Measurements from ENCODE around the gene NEK7. TPM values are rescaled to one million over a fixed set of nuclear protein-coding genes. Genes with fewer than 3 reads are reported as not detected.
A peak's percentile ranks its signal among the peaks of the same experiment; 100 is the strongest.

NEK7 gene
- total RNA-seq, 2 donors from 2014 or later: 45.5 to 60.1 TPM

DNA sequence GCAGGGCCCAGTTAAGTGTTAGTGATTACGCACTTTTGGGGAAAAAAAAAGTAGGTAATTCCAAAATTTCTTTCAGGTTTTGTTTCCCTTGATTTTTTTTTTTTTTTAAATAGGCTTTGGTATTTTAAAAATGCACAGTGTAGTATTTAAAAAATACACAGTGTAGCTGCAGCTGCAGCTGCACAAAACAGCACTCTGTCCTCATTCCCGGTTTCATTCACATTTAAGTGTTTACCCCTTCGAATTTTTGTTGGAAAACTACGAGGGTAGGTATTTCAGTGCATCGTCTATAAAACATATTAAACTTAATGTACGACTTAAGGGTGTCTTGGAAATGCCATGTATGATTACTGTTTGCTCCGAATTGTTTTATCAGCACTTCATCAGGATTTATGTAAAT is 3.4 kb downstream of the NEK7 start:
- Mint-ChIP-seq H3K9me3 (peaks cover 0 to 3% of the 10 kb centered on the region in 2 donors), H3K36me3 (peaks cover 21 to 25% of the 10 kb centered on the region in 2 donors), H3K27ac (peak overlapping the region; percentile 79 to 96)
- no peak for ATAC-seq
- no peak for DNase-seq (ENCODE audit: low spot score in 2 of 2)

DNA sequence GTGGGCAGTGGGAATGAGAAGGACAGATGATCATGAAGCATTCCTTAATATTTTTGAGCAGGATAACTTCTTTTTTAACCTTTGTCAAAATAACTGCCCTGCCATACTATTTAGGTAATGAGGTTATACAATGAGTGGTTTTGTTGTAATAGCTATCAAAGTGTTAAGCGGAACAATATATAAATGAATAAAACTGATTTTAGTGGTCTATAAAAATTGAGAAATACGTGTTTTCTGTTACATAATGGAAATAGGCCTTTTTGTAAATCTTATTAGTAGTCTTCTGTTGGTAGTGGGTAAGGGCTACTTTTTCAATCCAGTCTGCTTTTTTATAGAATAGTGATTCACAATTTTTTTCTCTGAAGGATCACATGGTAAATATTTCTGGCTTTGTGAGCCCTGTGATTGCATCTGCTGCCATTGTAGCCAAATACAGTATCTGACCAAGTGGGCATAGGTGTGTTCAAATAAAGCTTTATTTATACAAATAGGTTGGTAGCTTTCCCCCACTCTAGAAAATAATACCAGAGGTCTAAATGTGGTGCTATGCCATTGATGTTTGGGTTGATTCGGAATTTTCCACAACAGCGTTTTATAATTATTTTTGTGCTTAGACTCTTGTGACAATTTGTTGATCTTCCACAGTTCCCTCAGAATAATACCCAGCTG is 4.3 kb downstream of the NEK7 start:
- DNase-seq (ENCODE audit: low spot score in 2 of 2) (no peak), ATAC-seq (no peak)
- Mint-ChIP-seq H3K27ac (peak overlapping the region; percentile 95 to 96), H3K36me3 (peaks cover 23 to 27% of the 10 kb centered on the region in 2 donors), H3K9me3 (peaks cover 0 to 3% of the 10 kb centered on the region in 2 donors)

DNA sequence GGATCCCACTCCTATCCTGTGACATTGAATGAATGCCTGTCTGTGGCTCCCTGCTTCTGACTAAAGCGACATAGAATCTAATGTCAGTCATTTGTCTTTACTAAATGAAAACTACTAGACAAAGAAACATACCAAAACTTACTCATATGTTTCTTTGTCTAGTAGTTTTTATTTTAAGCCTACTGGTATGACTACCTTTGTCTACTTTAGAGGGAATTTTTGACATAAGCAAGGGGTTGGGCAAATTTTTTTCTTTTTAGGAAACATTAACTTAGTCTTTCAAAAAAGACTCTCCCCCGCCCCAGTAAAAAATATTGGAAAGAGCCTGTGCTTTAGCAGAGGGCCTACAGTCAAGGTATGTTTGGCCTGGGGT is 4.9 kb downstream of the NEK7 start:
- ATAC-seq (peak in 1 of 2 donors; percentile 25), DNase-seq (ENCODE audit: low spot score in 2 of 2) (no peak)
- peaks cover 22 to 23% of the 10 kb centered on the region in 2 donors for H3K36me3 Mint-ChIP-seq
- peaks cover 0 to 3% of the 10 kb centered on the region in 2 donors for H3K9me3 Mint-ChIP-seq
- H3K27ac Mint-ChIP-seq: peak overlapping the region; percentile 95 to 96

DNA sequence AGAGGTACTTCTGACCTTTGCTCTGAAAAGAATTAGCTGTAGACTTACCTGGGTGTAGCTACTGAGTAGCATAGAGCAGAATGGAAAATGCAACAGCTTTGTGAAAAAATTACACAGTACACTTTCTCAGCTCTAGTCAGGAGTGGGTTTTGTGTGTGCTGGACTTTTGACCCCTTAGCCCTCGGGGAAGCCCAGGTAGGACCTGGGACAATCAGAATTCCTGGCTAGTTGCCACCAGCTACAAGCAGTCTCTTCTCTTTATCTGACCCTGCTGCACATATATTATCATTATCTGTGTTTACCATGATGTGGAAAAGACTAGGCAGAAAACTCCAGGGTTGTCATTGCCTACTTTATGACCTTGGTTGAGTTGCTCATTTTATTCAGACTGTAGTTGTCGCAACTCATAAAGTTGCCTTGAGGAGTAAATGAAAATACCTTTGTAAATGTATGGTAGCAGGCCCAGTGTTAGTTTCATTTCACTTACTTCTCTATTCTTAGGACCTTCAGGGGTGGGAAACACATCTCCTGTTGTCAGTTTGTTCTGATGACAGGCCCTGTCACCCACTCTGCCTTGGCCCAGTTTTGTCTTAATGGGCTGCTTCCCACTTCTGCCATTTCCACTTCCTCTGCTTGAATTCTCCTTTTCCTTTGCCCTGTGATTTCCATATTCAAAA is 5.4 kb downstream of the NEK7 start:
- DNase-seq (ENCODE audit: low spot score in 2 of 2) (no peak), ATAC-seq (peak in 1 of 2 donors; percentile 7)
- H3K36me3 Mint-ChIP-seq: peaks cover 22% of the 10 kb centered on the region in 2 donors
- peaks cover 0 to 3% of the 10 kb centered on the region in 2 donors for H3K9me3 Mint-ChIP-seq
- peak overlapping the region; percentile 95 to 96 for H3K27ac Mint-ChIP-seq

DNA sequence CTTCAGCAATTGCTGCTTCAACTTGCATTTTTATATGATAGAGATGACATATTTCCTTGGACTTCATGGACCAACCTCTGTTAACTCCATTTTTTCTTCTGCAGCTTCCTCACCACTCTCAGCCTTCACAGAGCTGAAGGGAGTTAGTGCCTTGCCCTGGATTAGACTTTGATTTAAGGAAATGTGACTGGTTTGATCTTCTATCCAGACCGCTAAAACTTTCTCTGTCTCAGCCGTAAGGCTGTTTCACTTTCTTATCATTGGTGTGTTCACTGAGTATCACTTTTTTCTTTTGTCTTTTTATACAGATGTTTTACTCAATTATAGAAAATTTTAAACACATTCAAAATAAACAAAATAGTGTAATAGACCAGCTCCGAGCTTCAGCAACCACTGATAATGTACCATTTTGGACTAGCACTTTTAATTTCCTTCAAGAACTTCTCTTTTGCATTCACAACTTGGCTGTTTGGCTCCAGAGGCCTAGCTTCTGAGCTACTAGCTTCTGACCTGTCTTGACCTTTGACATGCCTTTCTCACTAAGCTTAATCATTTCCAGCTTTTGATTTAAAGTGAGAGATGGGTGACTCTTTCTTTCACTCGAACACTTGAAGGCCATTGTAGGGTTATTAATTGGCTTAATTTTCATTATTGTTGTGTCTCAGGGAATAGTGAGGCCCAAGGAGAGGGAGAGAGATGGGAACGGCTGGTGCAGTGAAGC is 9.3 kb downstream of the NEK7 start:
- Mint-ChIP-seq H3K36me3 (peaks cover 13% of the 10 kb centered on the region in 2 donors), H3K27ac (peak overlapping the region; percentile 94 to 96), H3K9me3 (peaks cover 0 to 8% of the 10 kb centered on the region in 2 donors)
- peak; percentile 55 to 63 for ATAC-seq
- no peak for DNase-seq (ENCODE audit: low spot score in 2 of 2)

DNA sequence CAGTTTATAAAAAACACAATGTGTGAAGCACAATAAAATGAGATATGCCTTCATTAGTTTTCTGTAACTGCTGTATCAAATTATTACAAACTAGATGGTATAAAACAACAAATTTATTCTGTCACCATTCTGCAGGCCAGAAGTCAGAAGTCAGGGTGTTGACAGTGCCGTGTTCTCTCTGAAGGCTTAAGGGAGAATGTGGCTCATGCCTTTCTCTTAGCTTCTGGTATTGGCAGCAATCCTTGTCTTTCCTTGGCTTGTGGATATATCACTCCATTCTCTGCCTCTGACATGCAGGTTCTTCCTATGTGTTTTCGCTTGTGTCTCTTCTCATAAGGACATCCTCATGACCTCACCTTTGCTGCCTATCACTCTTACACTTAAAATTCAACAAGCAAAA is 10.1 kb downstream of the NEK7 start:
- Mint-ChIP-seq H3K27ac (peak overlapping the region; percentile 96 to 97), H3K36me3 (peaks cover 13% of the 10 kb centered on the region in 2 donors), H3K9me3 (peaks cover 0 to 8% of the 10 kb centered on the region in 2 donors)
- ATAC-seq (no peak), DNase-seq (ENCODE audit: low spot score in 2 of 2) (no peak)

DNA sequence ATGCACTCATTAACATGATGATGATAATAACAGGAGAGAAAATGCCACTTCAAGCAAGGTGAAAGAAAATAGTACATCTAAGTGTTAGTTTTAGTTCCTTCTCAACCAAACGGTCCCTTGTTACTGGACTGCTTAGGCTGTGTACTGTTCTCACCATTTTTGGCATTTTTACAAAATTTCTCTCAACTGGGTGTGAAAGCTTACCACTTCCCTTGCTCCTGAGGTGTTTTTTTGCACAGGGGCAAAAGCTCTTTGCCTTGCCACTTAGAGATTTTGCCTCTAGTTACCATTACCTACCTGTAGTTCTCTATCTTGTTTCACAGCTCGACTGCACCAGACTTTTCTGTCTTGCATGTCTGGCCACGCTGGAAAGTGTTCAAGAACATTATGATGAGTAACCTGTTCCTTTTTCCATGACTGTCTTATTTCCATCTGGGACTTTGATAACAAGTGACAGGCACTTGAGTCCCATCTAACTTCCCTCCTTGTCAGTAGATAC is 10.7 kb downstream of the NEK7 start:
- Mint-ChIP-seq H3K27ac (peak overlapping the region; percentile 96 to 97), H3K36me3 (peaks cover 13% of the 10 kb centered on the region in 2 donors), H3K9me3 (peaks cover 0 to 8% of the 10 kb centered on the region in 2 donors)
- DNase-seq (ENCODE audit: low spot score in 2 of 2) (no peak), ATAC-seq (peak; percentile 24 to 68)

DNA sequence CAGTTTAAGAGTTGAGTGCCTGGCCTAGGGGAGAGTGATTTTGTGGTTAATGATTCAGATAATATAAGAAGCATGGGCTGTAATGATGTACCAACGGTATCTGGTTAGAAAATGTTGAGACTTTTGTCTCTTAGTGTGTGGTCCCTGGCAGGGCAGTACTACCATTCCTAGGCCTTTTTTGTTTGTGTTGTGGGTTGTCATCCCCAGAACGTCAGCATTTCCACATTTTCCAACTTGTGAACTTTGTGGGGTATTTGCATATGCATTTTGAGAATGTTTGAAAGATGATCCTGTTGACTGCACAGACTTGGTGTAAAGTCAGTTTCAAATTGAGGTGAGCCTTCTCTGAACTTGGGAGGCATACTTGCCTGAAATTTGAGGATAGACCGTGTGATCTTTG is 11.4 kb downstream of the NEK7 start:
- H3K9me3 Mint-ChIP-seq: peaks cover 0 to 8% of the 10 kb centered on the region in 2 donors
- H3K27ac Mint-ChIP-seq: peak overlapping the region; percentile 89 to 96
- no peak for DNase-seq (ENCODE audit: low spot score in 2 of 2)
- peaks cover 13% of the 10 kb centered on the region in 2 donors for H3K36me3 Mint-ChIP-seq
- ATAC-seq: peak in 1 of 2 donors; percentile 27

DNA sequence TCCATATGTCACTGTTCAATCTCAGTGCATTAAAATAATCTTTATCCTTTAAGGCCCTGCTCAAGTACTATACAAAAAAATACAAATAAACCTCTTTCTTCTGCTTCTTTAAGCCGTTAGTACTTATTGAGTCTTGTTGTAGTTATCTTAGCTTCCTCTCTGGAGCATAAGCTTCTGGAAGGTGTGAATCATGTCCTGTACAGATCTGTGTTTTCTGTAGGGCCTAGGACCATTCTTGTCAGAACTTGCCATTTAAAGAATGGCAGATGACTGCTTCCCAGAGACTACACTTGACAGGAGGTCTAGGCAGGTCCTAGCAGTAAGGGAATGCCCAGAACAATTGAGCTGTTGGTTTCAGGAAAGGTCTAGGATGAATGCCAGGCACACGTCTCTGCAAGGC is 12.9 kb downstream of the NEK7 start:
- Mint-ChIP-seq H3K36me3 (peaks cover 13% of the 10 kb centered on the region in 2 donors), H3K27ac (peak overlapping the region; percentile 92 to 96), H3K9me3 (peaks cover 0 to 8% of the 10 kb centered on the region in 2 donors)
- DNase-seq (ENCODE audit: low spot score in 2 of 2): no peak
- ATAC-seq: peak; percentile 47 to 60

DNA sequence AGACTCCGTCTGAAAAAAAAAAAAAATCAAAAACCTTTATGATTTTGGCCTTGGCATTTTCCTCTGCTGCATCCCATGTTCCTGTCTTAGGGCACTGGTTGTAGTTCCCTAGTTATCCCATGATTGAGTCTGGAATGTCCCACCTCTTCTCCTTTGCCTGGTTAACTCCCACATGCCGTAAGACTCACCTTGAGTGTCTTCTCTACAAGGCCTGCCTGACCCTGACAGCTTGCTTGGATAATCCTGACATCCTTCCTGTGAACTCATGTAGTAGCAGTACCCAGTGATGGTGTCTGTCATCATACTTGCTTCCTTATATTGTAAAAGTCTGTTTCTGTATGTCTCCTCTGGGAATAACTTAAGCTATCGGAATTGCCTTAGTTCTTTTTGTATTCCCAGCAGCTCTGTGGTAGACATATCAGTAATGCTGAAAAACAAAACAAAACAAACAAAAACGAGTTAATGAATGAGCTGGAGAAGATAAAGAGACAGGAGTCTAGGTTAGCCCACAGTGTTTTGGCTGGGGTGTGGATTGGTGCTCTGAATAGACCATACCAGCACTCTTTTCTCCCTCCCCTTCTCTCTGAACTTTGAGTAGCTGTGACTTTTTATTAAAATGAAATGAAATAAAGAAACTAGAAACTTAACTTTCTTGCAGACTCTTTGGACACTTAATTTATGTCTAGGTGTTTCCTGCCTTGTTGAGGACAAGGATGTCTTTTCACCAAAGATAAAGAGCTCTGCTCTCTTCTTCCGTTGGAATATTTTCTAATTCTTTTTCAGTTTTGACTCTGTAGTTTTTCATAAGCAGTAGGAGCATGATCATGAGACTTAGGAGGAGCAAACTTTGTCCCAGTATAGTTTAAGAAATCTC is 15.1 kb downstream of the NEK7 start:
- DNase-seq (ENCODE audit: low spot score in 2 of 2) (no peak), ATAC-seq (no peak)
- peaks cover 0 to 4% of the 10 kb centered on the region in 2 donors for H3K9me3 Mint-ChIP-seq
- H3K36me3 Mint-ChIP-seq: peaks cover 7% of the 10 kb centered on the region in 2 donors
- H3K27ac Mint-ChIP-seq: peak overlapping the region; percentile 83 to 86

DNA sequence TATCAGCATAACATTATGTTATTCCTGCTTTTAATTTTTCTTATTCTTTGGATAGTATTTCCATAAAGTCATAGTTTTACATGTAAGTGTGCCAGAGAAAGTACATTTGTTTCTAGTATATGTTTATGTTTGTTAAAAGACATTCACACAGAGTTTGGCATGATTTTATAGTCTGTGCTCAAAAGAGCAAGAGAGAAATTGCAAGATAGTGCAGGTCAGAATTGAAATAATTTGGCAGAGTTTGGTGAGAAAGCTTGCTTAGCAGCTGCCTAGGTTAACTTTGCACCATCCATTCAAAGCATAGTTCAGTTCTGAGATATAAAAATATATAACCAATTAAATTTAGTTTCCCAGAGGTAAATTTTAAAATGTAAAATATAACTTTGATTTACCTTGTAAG is 17.0 kb downstream of the NEK7 start:
- no peak for DNase-seq (ENCODE audit: low spot score in 2 of 2)
- peaks cover 7% of the 10 kb centered on the region in 2 donors for H3K36me3 Mint-ChIP-seq
- no peak for ATAC-seq
- peaks cover 0 to 4% of the 10 kb centered on the region in 2 donors for H3K9me3 Mint-ChIP-seq
- H3K27ac Mint-ChIP-seq: peak overlapping the region; percentile 13 to 85

DNA sequence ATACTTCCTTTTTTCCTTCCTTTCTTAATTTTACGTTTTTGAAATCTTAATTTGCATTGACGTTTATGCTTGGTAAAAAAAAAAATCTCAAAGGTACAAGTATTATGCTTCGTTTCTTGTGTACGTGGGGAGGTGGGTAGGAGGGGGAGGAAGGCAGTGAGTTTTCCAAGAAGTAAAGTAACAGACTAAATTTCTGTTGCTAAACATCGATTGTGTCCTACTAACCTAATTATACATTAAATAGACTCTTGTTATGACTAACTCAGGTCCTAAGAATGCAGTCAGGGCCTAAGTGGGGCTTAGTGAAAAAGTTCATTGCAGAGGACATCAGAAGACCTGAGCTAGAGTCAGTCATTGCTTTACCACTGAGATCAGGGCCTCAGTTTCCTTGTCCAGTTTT is 17.5 kb downstream of the NEK7 start:
- DNase-seq (ENCODE audit: low spot score in 2 of 2): no peak
- peak overlapping the region; percentile 85 to 89 for H3K27ac Mint-ChIP-seq
- peaks cover 7% of the 10 kb centered on the region in 2 donors for H3K36me3 Mint-ChIP-seq
- peaks cover 0 to 4% of the 10 kb centered on the region in 2 donors for H3K9me3 Mint-ChIP-seq
- peak; percentile 57 to 62 for ATAC-seq

DNA sequence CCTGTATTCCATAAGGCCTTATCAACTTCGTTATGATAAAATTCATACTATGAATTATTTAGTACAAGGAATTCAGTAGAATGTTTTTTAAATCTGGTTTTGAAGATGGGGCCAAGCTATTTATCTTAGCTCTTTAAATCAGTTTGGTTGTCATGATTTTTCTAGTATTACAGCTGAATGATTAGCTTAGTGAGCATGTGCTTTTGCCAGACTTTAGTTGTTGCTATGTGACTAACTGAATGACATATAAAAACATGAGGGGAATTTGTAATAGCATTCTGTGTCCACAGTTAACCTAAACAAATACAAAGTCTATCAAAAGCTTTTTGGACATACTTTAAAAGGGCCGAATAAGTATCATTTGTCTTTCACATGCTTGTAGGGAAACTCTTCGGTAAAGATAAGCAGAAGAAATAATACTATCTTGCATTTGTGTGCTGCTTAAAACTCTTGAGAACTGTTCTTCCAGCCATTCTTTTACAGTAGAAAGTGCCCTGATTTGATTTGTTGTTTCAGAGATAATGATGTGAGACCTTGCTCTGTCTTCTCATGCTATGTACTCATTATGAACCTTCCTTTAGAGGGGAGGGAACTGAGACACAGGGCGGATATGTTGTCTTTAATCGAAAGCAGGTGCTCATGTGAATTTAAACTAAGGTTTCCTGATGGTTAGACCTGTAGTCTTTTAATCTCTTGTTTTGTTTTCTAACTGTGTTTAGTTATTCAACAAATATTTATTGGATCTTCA is 18.8 kb downstream of the NEK7 start:
- H3K36me3 Mint-ChIP-seq: no peaks in the 10 kb centered on the region
- no peak for DNase-seq (ENCODE audit: low spot score in 2 of 2)
- ATAC-seq: peak; percentile 77 to 88
- H3K27ac Mint-ChIP-seq: peak overlapping the region; percentile 89 to 90
- no peaks in the 10 kb centered on the region for H3K9me3 Mint-ChIP-seq

DNA sequence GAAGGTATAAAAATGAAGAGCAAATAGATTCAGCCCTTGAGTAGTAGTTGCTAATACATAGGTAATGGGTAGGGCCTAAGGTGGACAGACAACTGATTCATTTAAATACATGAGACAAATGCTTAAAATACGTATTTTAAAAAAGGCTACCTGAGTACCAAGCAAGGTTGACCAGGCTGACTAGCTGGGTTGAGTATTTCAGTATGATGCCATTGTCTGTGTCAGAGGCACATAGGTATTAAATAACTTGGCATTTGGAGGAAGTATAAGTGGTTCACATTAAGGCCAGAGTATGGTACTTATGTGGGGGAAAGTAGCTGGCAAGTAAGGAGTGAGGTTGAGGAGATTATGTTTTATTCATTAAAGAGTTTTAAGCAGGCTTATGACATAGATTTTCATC is 19.4 kb downstream of the NEK7 start:
- ATAC-seq (peak; percentile 26 to 47), DNase-seq (ENCODE audit: low spot score in 2 of 2) (no peak)
- no peaks in the 10 kb centered on the region for H3K9me3 Mint-ChIP-seq
- H3K36me3 Mint-ChIP-seq: no peaks in the 10 kb centered on the region
- H3K27ac Mint-ChIP-seq: peak overlapping the region; percentile 89 to 90

DNA sequence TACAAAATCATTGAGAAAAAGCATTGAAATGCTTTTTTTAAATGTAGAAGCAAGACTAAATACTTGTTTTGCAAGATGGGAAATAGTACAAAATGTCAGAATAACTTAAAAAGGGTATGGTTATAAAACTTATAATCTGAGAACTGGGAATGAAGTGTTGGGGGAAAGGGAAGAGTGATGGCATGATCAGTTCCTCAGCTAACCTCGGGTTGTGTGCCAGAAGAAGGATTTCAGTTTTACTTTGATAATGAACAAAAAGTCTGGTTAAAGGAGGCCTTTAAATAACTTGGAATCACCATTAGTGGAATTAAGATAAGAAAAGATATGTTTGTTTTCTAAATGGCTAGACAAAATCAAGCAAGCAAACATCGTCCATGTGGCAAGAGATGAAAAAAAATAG is 20.7 kb downstream of the NEK7 start:
- DNase-seq (ENCODE audit: low spot score in 2 of 2) (no peak), ATAC-seq (no peak)
- H3K9me3 Mint-ChIP-seq: no peaks in the 10 kb centered on the region
- peak overlapping the region in 1 of 2 donors; percentile 89 for H3K27ac Mint-ChIP-seq
- H3K36me3 Mint-ChIP-seq: peaks cover 0 to 12% of the 10 kb centered on the region in 2 donors
